GM18498 (cell line): ENCODE data around the gene ATF7IP2.
"Not testable (repeated sequence)": the region's sequence is repeated elsewhere in the genome, so short reads cannot be mapped to it uniquely, and the experiment has no call there.

ENCODE experiments used
- ATAC-seq: cut with Tn5 transposase; IDR thresholded peaks from one replicate; pipeline ENCODE4 v1.9.1; 2021; ENCODE audit warnings: mild to moderate bottlenecking, moderate library complexity; ENCODE audit not compliant: unreplicated experiment

ATF7IP2 gene

GRCh38 chr16:10385725-10386516 lies at the start of gene ATF7IP2:
Gene ATF7IP2 (plus strand): TSS chr16:10386061. CDS start chr16:10430621, 44,560 bp downstream.
- ATAC-seq = peak; percentile 96

- ATAC-seq = no peak
These were observed 47.4 kb upstream of the ATF7IP2 start for GRCh38 chr16:10338426-10338825.

GRCh38 chr16:10339777-10340732 lies 45.8 kb upstream of the ATF7IP2 start:
- no peak for ATAC-seq

- ATAC-seq = no peak
These were observed 42.6 kb upstream of the ATF7IP2 start for GRCh38 chr16:10343124-10343760.

GRCh38 chr16:10344699-10345098 lies 41.2 kb upstream of the ATF7IP2 start:
- not testable (repeated sequence) for ATAC-seq

GRCh38 chr16:10345629-10346028 lies 40.2 kb upstream of the ATF7IP2 start:
- no peak for ATAC-seq

- no peak for ATAC-seq
These were observed 36.0 kb upstream of the ATF7IP2 start for GRCh38 chr16:10349851-10350250.

GRCh38 chr16:10352262-10352661 lies 33.6 kb upstream of the ATF7IP2 start:
- no peak for ATAC-seq

GRCh38 chr16:10355589-10355988 lies 30.3 kb upstream of the ATF7IP2 start:
- no peak for ATAC-seq

GRCh38 chr16:10356870-10357842 lies 28.7 kb upstream of the ATF7IP2 start:
- no peak for ATAC-seq

- ATAC-seq = not testable (repeated sequence)
These were observed 24.1 kb upstream of the ATF7IP2 start for GRCh38 chr16:10361747-10362076.

- no peak for ATAC-seq
These were observed 23.6 kb upstream of the ATF7IP2 start for GRCh38 chr16:10362077-10362863.

GRCh38 chr16:10362864-10363197 lies 23.0 kb upstream of the ATF7IP2 start:
- ATAC-seq = not testable (repeated sequence)

- not testable (repeated sequence) for ATAC-seq
These were observed 19.2 kb upstream of the ATF7IP2 start for GRCh38 chr16:10366619-10367018.

- ATAC-seq = no peak
These were observed 18.2 kb upstream of the ATF7IP2 start for GRCh38 chr16:10367616-10368188.

- no peak for ATAC-seq
These were observed 16.8 kb upstream of the ATF7IP2 start for GRCh38 chr16:10368969-10369551.

GRCh38 chr16:10370096-10370726 lies 15.7 kb upstream of the ATF7IP2 start:
- peak; percentile 45 for ATAC-seq

GRCh38 chr16:10371592-10371991 lies 14.3 kb upstream of the ATF7IP2 start:
- ATAC-seq = no peak
